Measurements from ENCODE around the gene FSTL4. TPM values are rescaled to one million over a fixed set of nuclear protein-coding genes. Genes with fewer than 3 reads are reported as not detected.

FSTL4 gene
- total and polyA plus RNA-seq, 12 donors: 0.48 to 5.2 (median 2.3) TPM

DNA sequence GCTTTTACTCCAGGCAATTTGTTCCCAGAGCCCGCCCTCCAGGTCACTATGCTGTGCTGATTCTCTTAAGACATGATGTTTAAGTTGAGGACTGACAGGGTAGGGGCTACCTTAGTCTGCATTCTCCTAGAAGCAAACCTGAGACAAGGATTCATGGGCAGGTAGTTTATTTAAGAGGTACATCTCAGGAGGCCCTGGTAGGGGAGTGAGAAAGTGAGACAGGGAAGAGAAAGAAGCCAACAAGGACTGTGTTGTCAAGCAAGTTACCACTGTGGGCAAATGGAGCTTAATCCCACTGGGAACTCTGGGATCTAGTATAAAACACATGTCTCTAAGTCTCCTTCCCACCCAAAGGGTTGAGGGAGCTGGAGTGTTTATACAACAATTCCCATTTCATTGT is 43.6 kb upstream of the FSTL4 start:
- TF ChIP-seq, protein P1, sequence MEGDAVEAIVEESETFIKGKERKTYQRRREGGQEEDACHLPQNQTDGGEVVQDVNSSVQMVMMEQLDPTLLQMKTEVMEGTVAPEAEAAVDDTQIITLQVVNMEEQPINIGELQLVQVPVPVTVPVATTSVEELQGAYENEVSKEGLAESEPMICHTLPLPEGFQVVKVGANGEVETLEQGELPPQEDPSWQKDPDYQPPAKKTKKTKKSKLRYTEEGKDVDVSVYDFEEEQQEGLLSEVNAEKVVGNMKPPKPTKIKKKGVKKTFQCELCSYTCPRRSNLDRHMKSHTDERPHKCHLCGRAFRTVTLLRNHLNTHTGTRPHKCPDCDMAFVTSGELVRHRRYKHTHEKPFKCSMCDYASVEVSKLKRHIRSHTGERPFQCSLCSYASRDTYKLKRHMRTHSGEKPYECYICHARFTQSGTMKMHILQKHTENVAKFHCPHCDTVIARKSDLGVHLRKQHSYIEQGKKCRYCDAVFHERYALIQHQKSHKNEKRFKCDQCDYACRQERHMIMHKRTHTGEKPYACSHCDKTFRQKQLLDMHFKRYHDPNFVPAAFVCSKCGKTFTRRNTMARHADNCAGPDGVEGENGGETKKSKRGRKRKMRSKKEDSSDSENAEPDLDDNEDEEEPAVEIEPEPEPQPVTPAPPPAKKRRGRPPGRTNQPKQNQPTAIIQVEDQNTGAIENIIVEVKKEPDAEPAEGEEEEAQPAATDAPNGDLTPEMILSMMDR (IDR thresholded peaks at IDR 0.05): no peak
- no peak for TF ChIP-seq POLR2A (IDR thresholded peaks at IDR 0.05)
- 73 to 100% (median 80%) methylated on average over 1 of the region's 1 CpG for WGBS, 4 donors
- no peak for DNase-seq
- Histone ChIP-seq H3K36me3 (replicated peaks in 1 of 2) (no peaks in the 10 kb centered on the region), H3K4me1 (replicated peaks in 1 of 2) (no peaks in the 10 kb centered on the region), H3K9me3 (replicated peaks in 1 of 3) (no peaks in the 10 kb centered on the region), H3K4me3 (no peak overlapping the region), H3K27me3 (no peaks in the 10 kb centered on the region), H3K27ac (no peak overlapping the region)
- intact Hi-C loops (cut with DNase I): no loop called here

DNA sequence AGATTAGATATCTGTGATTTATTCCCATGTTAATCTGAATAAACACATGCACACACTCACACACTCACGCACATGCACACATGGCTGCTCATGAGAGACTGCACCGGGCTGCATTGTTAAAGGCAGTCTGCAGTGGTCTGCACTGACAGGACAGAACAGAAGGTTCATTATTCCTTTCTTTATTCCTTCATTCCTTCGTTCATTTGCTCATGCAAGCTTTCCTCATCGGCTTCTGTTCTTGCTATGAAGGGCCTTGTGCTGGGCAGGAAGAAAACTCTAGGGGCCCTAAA is 41.4 kb upstream of the FSTL4 start:
- Histone ChIP-seq H3K27ac (no peak overlapping the region), H3K4me1 (replicated peaks in 1 of 2) (no peaks in the 10 kb centered on the region), H3K4me3 (no peak overlapping the region), H3K36me3 (replicated peaks in 1 of 2) (no peaks in the 10 kb centered on the region), H3K9me3 (replicated peaks in 1 of 3) (no peaks in the 10 kb centered on the region), H3K27me3 (no peaks in the 10 kb centered on the region)
- intact Hi-C loops (cut with DNase I): no loop called here
- 51 to 66% (median 58%) methylated on average over 4 of the region's 4 CpGs for WGBS, 4 donors
- no peak for TF ChIP-seq POLR2A (IDR thresholded peaks at IDR 0.05)
- TF ChIP-seq, protein P1 (IDR thresholded peaks at IDR 0.05): no peak
- no peak for DNase-seq

DNA sequence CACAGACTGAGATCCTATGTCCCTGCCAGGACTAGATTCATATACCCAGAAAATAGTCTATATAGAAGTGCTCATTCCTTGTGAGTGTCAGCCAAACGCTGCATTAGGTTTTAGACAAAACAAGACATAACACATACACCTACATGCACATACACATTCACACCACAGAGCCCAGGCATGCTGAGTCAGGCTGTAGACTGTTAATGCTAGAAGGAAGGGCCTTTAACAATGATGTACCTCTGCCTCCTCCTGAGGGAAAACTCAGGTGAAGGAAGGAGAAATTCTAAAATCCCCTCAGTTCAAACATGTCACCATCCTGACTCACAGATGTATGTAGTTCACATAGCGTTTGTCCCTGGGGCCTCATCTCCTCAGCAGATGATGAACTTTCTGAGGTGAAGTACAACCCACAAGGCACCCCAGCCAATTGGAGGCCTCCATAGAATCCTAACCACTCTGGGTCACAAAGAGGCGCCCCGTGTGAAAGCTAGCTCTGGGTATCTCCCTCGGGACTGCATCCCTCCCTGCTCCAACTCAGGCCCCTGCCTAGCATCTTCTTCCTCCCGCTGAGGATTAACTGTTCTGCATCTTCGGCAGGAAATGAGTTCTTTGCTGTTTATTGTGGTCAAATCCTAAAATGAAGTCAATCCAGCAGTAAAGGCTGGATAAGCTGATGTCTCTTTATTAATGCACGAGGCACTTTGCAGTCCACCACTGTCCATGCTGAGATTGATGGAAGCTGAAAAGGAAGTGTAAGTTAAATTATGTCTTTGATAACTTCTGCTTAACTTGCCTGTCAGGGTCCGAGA is 40.8 kb upstream of the FSTL4 start:
- H3K27ac ChIP-seq: no peak overlapping the region
- H3K27me3 ChIP-seq: no peaks in the 10 kb centered on the region
- intact Hi-C loops (cut with DNase I): no loop called here
- no peak for DNase-seq
- H3K4me3 ChIP-seq: no peak overlapping the region
- no peaks in the 10 kb centered on the region for H3K4me1 ChIP-seq (replicated peaks in 1 of 2)
- H3K9me3 ChIP-seq (replicated peaks in 1 of 3): no peaks in the 10 kb centered on the region
- no peak for TF ChIP-seq POLR2A (IDR thresholded peaks at IDR 0.05)
- TF ChIP-seq, protein P1 (IDR thresholded peaks at IDR 0.05): no peak
- H3K36me3 ChIP-seq (replicated peaks in 1 of 2): no peaks in the 10 kb centered on the region
- 44 to 59% (median 55%) methylated on average over 8 to 9 of the region's 9 CpGs for WGBS, 4 donors

DNA sequence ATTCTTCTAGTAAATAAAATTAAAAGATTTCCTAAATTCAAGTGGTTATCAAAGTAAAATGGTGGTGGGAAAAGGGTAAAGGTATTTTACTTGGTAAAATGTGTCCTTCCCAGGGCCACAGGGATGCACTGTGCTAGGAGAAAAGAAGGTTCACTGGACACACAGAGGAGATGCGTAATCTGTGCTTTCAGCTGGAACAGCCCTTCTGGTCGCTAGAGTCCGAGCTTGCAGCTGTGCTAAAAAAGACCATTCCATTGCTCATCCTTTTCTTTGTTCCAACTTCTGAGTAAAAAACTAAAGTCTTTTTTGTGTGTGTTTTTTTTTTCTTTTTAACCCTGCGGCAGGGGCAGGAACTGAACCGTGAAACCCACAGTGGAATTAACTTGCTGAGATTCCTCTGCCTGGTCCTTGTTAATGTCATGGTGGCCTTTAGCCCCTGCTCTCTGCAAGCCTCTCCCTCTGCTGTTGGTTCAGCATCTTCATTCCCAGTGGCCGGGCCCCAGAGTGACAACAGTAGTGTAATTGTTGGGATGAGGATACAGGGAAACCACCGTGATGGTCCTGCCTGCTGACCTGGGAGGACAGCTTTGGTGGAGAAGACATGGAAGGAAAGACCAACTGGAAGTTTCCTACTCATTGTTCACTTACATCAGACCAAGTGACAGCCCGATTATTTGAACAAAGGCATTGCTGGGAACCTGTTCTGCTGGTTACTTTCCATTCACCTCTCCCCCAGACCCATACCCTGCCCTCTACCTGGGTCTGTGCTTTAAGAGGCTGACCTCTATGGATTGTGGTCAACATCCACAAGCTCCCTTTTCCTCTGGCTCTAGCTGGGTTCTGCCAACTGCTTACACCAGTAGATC is 31.9 kb upstream of the FSTL4 start:
- no peaks in the 10 kb centered on the region for H3K27me3 ChIP-seq

More for the DNA sequence above, 31.9 kb upstream of the FSTL4 start:
- H3K27ac ChIP-seq: no peak overlapping the region
- no peaks in the 10 kb centered on the region for H3K9me3 ChIP-seq (replicated peaks in 1 of 3)
- DNase-seq: no peak
- WGBS, 4 donors: 79 to 86% (median 83%) methylated on average over 8 of the region's 8 CpGs
- H3K36me3 ChIP-seq (replicated peaks in 1 of 2): no peaks in the 10 kb centered on the region
- TF ChIP-seq, protein P1 (IDR thresholded peaks at IDR 0.05): no peak
- no peak for TF ChIP-seq POLR2A (IDR thresholded peaks at IDR 0.05)
- no peaks in the 10 kb centered on the region for H3K4me1 ChIP-seq (replicated peaks in 1 of 2)
- intact Hi-C loops (cut with DNase I): no loop called here
- no peak overlapping the region for H3K4me3 ChIP-seq
